NCI-H1417 treated with DMSO at 0.1 percent for 48 hours (cell line): ENCODE measurements around the gene PCID2.

Experiments
- DNase-seq: peaks from one replicate; lab custom pipeline; 2025; lab: John Stamatoyannopoulos, UW

Gene PCID2

DNA sequence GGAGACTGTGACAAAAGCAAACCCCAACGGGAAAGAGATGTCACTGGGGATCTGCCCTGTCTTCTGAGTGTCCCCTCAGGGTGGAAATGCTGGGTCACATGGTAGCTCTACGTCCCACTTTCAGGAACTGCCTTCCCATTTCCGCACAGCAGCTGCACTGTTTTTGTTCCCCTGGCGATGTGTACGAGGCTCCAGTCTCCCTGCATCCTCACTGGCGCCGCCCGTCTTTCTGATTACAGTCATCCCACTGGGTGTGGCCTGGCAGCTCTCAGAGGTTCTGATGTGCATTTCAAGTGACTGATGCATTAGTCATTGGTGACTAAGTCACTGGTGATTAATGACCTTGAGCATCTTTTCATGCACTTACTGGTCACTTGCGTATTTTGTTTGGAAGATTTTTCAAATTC, 21.2 kb downstream of the PCID2 start:
- DNase-seq = no peak

DNA sequence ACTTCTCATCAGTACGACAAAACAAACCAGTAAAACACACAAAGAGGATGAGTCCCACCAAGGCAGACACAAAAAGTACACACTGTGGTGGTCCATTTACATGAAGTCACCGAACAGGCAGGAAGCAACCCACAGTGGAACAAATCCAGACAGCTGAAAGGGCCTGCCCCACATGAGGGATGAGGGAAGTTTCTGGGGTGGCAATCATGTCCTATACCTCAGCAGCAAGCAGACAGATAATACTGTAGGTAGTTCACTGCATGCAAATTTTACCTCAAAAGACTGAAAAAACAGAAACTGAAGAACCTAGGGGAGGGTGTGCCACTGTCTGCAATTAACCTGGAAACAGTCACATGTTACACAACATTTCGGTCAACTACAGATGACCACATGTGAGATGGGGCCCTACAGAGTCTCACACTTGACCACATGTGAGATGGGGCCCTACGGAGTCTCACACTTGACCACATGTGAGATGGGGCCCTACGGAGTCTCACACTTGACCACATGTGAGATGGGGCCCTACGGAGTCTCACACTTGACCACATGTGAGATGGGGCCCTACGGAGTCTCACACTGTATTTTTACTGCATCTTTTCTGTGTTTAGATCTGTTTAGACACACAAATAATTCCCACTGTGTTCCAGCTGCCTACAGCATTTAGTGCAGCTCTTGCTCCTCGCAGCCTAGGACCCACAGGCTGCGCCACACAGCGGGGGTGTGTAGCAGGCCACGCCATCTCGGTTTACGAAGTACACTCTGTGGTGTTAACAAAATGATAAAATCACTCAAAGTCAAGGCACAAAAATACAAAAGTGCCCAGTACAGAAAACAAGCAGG, 22.2 kb downstream of the PCID2 start:
- no peak for DNase-seq

DNA sequence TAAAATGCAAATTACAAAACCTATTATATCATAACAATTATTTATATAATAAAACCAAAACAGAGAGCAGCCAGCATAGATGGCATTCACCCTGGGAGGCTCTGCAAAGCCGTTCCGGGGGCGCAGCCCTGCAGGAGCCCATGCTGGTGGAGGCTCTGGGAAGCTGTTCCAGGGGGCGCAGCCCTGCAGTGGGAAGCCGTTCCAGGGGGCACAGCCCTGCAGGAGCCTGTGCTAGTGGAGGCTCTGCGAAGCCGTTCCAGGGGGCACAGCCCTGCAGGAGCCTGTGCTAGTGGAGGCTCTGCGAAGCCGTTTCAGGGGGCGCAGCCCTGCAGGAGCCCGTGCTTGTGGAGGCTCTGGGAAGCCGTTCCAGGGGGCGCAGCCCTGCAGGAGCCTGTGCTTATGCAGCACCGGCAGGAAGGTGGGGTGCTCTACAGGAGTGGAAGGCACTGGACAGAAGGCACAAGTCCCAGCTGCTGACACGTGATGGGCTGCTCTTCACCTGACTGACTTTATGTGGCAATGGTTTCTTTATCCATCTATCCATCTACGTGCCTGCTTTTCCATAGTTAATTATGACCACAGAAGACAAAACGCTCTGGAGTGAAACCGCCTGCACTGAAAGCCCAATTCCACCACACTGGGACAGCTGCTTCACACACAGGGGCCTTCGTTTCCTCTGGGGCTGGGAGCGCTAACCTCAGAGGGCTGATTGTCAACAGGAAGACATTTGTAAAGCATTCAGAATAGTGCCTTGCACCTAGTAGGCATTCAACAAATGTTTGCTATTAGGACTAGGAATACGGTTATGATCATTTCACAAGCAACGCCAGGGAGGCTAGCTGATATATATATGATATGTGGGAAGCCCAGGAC, 23.7 kb downstream of the PCID2 start:
- DNase-seq = no peak

- DNase-seq = no peak
Observed at GRCh38 chr13:113183450-113184129, 24.9 kb downstream of the PCID2 start.

- no peak for DNase-seq
Observed at GRCh38 chr13:113182046-113182445, 26.4 kb downstream of the PCID2 start.

DNA sequence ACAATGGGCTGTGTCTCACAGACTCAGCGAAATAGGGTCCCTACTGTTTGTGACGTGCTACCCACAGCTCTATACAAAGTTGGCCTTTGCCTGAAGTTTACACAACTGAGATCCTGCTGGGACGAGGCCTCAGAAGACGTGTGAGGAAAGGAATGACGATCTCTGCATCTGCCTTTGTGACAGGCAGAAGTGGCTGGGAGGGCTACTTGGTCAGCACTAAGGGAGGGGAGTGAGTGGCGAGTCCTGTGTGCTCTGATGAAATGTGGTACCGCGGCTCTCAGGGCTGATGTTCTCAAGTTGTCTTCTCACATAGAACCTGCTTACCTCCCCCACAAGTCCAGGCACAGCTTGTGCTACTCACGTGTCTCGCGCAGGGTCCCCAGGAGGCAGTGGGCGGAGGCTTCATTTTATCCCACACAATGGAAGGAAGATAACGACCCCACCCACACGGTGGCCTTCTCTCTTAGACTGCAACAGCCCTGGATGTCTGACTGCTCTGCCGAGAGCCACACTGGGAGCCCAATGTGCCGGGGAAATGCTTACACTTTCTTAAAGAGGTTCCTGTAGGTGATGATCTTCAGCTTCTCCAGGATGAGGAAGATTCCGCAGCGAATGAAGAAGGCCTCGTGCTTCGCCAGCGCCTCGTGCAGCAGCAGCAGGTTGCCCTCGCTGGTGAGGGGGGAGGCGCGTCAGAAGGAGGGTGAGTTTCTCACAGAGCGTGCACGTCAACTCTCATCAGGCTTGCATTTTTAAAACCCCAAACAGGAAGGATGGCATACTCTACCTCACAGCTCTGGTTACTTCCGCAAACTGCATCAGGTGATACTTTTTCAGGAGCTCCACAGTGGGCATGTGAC, 28.9 kb downstream of the PCID2 start:
- no peak for DNase-seq

DNA sequence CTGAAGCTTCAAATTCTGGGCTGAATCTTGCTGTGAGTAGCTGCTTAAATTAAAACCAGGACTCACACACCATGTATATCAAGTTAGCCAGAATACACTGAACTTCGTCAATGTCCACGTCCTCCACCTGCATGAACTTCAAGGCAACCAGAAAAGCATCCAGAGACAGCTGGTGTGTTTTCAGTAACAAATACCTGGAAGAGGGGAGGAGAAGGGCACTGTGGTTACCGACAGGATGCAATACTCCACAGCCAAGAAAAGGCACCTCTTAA, 29.6 kb downstream of the PCID2 start:
- DNase-seq = no peak

- DNase-seq = no peak
Observed at GRCh38 chr13:113178070-113178895, 30.2 kb downstream of the PCID2 start.

DNA sequence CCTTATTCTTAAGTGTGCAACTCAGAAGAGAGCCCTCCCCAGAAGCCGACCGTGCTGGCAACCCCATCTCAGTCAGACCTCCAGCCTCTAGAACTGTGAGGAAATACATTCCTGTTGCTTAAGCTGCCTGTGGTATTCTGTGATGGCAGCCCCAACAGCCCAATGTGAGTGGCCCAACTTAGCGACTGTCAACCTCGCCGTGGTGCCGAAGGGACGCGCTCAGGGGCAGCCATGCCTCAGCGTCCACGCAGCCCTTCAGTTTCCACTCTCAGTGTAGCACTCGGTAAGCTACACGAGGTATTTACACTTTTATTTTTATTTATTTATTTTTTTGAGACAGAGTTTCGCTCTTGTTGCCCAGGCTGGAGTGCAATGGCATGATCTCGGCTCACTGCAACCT, 31.6 kb downstream of the PCID2 start:
- no peak for DNase-seq

- DNase-seq = no peak
Observed at GRCh38 chr13:113176280-113176679, 32.2 kb downstream of the PCID2 start.

DNA sequence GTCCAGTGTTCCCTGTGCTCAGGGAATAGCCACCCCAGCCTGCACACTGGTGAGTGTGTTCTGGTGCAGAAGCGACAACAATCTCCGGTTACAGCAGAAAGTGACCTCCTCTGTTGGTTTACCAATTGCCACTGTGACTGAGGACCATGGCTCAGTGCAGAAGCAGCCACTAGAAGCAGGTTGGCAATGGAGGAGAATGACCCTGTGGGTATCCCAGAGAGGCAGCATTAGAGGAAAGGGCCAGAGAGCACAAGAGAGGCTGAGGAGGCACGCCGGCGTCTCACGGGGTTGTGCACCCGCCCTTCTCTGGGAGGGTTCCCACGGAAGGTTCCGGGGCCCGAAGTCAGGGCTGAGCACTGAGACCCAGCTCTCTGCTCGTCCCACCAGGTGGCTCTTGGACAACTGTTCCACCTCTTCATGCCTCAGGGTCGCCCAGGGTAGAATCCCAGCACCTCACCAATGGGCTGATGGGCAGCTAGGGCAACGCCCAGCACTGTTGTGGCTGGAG, 36.0 kb downstream of the PCID2 start:
- no peak for DNase-seq

DNA sequence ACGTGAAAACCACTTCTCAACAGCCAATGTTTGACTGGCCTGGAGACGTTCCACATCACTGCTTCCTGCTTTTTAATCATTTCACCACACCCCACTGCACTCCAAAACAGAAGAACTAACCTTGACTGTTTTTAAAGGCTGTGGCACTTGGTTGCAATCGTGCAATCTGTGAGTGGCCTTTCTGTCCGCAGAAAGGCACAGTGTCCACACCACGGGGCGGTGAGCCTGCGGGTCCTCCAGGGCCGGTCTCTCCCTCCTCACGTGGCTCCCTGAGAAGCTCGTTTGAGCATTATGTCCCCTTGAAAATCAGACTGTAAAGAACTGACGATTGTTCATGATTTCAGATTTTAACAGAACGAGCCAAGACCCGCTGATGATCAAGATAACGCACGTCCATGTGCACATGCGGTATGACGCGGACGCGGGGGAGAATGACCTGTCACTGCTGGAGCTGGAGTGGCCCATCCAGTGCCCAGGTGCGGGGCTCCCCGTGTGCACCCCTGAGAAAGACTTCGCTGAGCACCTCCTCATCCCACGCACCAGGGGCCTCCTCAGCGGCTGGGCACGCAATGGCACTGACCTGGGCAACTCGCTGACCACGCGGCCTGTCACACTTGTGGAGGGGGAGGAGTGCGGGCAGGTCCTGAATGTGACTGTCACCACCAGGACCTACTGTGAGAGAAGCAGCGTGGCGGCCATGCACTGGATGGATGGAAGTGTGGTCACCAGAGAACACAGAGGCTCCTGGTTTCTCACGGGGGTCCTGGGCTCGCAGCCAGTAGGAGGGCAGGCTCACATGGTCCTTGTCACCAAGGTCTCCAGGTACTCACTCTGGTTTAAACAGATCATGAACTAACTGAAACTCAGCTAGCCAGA, 37.0 kb downstream of the PCID2 start:
- DNase-seq = no peak

DNA sequence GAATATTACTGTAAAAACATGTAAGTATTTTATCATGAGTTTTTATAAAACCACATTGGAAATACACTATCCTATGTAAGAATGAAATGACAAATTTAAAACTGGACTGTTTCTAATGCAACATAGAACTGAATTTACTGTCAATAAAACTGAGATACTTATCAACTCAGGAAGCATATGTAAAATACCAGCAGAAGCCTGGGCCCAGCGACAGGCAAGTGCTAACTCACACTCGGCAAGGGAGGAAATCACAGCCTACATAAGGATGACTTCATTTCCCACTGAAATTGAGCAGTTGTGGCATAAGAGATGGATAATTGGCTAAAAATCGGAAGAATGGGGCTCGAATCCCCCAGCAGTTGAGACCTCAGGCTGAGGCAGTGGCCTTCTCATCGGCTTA, 38.0 kb downstream of the PCID2 start:
- no peak for DNase-seq

GRCh38 chr13:113169277-113170272, 38.9 kb downstream of the PCID2 start:
- DNase-seq = no peak

- DNase-seq = no peak
Observed at GRCh38 chr13:113168211-113168610, 40.3 kb downstream of the PCID2 start.

DNA sequence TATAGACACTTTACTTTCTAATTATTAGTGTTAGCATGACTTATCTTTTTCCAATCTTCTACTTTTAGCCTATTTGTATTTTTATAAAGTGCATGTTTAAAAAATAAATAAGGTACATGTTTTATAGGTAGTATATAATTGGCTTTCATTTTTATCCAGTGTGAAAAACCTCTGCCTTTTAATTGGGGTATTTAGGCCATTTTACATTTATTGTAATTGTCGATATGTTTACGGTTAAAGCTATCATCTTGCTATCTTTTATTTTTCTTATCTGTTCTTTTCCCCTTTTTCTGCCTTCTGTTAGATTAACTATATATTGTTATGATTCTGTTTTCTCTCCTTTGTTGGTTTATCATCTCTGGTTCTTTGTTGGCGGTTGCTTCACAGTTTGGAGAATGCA, 40.9 kb downstream of the PCID2 start:
- no peak for DNase-seq

GRCh38 chr13:113167155-113167554, 41.3 kb downstream of the PCID2 start:
- DNase-seq = no peak

DNA sequence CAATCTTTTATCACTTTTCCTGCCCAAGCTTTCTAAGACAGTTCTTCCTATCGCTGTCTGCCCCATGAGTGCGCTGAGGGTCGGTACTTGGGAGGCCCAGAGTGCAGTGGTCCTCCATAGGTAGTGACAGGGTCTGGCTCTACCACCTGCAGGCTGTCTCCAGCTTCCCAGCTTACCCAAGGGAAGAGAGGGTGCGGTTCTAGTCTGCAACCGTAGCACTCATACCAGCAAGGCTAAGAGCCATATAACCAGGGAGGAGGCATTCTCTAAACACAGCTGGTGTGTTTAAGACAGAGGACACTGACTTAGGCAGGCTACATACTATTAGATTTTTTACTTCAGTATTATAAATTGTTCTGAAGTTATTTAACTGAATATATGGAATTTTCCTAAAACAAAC, 41.8 kb downstream of the PCID2 start:
- no peak for DNase-seq

DNA sequence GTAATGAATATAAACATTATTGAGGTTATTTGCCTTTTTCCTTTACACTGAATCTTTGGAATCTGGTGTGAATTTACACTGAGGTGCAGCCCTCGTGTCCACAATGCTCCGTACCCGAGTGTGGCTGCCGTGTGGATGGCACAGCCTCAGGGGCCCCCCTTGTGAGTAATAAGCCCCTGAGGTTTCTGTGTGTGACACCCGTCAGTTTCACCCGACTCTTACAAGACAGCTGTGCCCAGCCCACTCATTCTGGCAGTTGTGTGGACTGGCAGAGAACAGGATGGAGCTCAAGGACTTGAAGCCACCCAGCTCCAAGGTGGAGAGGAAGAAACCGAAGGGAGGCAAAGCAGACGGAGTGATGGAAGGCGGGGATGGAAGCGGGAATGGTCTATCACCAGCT, 42.2 kb downstream of the PCID2 start:
- no peak for DNase-seq
